ENCODE data around the gene PRR20E. TPM values are rescaled to one million over a fixed set of nuclear protein-coding genes. Genes with fewer than 3 reads are reported as not detected.
A peak's percentile ranks its signal among the peaks of the same experiment; 100 is the strongest.
"Not testable (repeated sequence)": the region's sequence is repeated elsewhere in the genome, so short reads cannot be mapped to it uniquely, and the experiment has no call there.

PRR20E gene
- not detected for total RNA-seq

DNA sequence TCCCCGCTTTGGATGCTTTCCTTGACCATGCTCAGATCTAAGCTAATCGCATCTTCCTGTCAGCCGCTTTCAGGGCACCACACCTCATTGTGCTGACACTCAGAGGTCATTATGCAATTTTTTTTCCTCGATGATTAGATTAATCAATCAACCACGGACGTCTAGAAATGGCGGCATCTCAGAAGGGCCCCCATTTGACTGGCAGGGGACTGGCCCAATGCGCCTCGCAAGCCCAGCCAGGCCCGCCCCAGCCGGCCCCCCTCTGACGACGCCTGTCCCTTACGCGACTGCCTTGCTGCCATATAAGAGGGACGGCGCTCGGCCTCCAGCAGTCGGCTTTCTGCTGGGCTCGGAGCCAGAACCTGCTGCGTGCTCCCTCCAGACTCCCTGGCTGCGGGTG, at the start of gene PRR20E:
Gene PRR20E, plus strand, starts transcription at position 301 of the 400 bp plus-strand sequence. CDS start 387 bp downstream, outside the sequence.
- not testable (repeated sequence) for DNase-seq

DNA sequence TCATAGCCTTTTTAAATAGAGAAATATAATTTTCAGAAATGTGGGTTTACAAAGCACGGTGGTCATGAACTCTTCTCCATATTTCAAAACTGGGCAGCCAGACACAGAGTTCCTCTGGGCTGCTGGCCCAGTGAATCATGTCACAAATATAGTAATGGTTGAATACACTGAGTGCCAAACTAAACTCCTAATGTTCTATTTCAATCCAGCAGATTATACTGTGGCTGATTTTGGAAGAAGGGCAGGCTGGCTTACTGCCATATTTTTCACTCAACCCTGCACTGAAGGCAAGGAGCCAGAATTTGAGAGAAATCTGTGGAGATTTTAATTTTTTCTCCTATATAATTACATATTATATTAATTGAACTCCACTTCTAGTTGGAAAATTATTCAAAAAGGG, 43.3 kb upstream of the PRR20E start:
- peak; percentile 73 for DNase-seq

- DNase-seq: no peak
These were observed 38.1 kb upstream of the PRR20E start for GRCh38 chr13:57128909-57129308.

GRCh38 chr13:57136093-57136492, 30.9 kb upstream of the PRR20E start:
- no peak for DNase-seq

DNA sequence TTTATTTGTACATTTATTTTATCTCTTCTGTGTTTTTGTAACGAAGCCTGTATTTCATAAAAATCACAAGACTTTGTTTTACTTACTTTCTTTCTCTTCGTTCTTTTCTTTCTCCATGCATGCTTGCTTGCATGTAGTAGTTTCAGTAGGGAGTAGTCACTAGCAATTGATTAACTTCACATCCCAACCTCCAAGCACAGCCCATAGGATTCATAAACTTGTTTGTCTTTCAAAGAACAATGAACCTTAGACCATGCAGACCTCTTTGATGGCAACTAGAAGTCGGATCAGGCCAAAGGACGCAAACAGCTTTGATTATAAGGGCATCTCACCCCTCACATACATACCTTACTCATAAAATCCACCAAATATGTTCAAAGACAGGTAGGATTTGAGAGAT, 29.4 kb upstream of the PRR20E start:
- DNase-seq: no peak

GRCh38 chr13:57138988-57139387, 28.0 kb upstream of the PRR20E start:
- no peak for DNase-seq

- not testable (repeated sequence) for DNase-seq
These were observed 27.2 kb upstream of the PRR20E start for GRCh38 chr13:57139781-57140180.

- not testable (repeated sequence) for DNase-seq
These were observed 26.6 kb upstream of the PRR20E start, which contains the start of gene PRR20A for GRCh38 chr13:57140235-57140968. TSS of gene PRR20A (plus strand) at chr13:57140918. CDS start at chr13:57141305, 387 bp downstream.

DNA sequence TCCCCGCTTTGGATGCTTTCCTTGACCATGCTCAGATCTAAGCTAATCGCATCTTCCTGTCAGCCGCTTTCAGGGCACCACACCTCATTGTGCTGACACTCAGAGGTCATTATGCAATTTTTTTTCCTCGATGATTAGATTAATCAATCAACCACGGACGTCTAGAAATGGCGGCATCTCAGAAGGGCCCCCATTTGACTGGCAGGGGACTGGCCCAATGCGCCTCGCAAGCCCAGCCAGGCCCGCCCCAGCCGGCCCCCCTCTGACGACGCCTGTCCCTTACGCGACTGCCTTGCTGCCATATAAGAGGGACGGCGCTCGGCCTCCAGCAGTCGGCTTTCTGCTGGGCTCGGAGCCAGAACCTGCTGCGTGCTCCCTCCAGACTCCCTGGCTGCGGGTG, 19.8 kb upstream of the PRR20E start, which contains the start of gene PRR20B:
Gene PRR20B, plus strand, starts transcription at position 301 of the 400 bp plus-strand sequence. CDS start 387 bp downstream, outside the sequence.
- DNase-seq: not testable (repeated sequence)

GRCh38 chr13:57148106-57148505, 18.9 kb upstream of the PRR20E start:
- not testable (repeated sequence) for DNase-seq

GRCh38 chr13:57153761-57154160, 13.2 kb upstream of the PRR20E start, which contains the start of gene PRR20C:
TSS of gene PRR20C (plus strand) at chr13:57154061. CDS start at chr13:57154448, 387 bp downstream.
- DNase-seq: not testable (repeated sequence)

GRCh38 chr13:57160332-57160731, 6.7 kb upstream of the PRR20E start, which contains the start of gene PRR20D:
TSS of gene PRR20D (plus strand) at chr13:57160632. CDS start at chr13:57161019, 387 bp downstream.
- not testable (repeated sequence) for DNase-seq

- no peak for DNase-seq
These were observed 24.7 kb downstream of the PRR20E start for GRCh38 chr13:57191667-57192066.

DNA sequence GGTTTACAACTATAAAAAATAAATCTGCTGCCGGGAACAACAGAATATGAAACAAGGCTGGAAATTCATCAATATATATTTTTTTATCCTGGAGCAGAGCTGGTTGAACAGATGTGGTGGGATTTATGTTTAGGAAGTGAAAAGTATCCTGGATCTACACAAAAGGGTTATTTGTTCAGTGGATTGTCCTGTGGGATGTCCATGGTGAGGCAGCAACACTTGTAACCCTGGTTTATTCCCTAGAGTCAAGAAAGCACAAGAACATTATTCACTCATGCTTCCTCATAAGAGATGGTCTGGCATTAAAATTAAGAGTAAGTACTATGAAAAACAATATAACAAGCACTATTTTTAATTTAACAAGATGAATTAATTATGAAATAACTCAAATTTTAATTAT, 46.0 kb downstream of the PRR20E start:
- DNase-seq: no peak

Small RNA genes within 50 kb of the gene (small RNA-seq; reads per million reads assigned to genes)
- gene PRR20FP (ENCODE audit: low replicate concordance): not detected

Other genes starting within 250 kb of the PRR20E start
- gene PRR20A, start 26.3 kb upstream of the PRR20E start, total RNA-seq: not detected
- gene PRR20B, start 19.7 kb upstream of the PRR20E start, total RNA-seq: not detected
- not detected for gene PRR20C, start 13.1 kb upstream of the PRR20E start, total RNA-seq
- gene PRR20D, start 6.6 kb upstream of the PRR20E start, total RNA-seq: not detected